ENCODE measurements around the gene ZNF768. TPM values are rescaled to one million over a fixed set of nuclear protein-coding genes. Genes with fewer than 3 reads are reported as not detected.

ZNF768 gene
- total RNA-seq, 1 experiment from 2014 or later, result 48.8 TPM

- TF ChIP-seq ZBTB33 (IDR thresholded peaks at IDR 0.05; ENCODE audit: extremely low read depth, insufficient replicate concordance, low read length), result no peak
- TF ChIP-seq ATF3 (IDR thresholded peaks at IDR 0.05), result no peak
- TF ChIP-seq EZH2 (IDR thresholded peaks at IDR 0.05), result no peak
- peak; percentile 59; the same call in 1 of the 2 replicates for TF ChIP-seq SP1 (IDR thresholded peaks at IDR 0.05; ENCODE audit: low read depth)
- no peak for TF ChIP-seq CBX3 (IDR thresholded peaks at IDR 0.05; ENCODE audit: low read depth)
- TF ChIP-seq POLR2AphosphoS5 (IDR thresholded peaks at IDR 0.05; ENCODE audit: low read depth, low read length), result peak; percentile 68
Measured at GRCh38 chr16:30526823-30527634, 663 bp upstream of the ZNF768 start (continued).

DNA sequence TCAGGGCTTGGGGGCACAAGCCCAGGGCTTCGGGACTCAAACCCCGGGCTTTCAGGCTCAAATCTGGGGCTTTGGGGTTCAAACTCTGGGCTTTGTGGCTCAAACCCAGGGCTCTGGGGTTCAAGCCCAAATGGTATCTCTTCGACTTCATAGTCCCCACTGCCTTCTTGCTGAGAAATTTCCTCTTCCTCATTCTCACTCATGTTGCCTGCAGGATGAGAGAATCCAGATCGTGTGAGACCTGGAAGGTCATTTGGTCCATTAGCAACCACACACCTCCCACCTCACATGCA lies 576 bp downstream of the ZNF768 start:
- Histone ChIP-seq H3K9me3 (ENCODE audit: control insufficient read depth in 1 of 2, insufficient read depth in 1 of 2, low read depth in 1 of 2, low read length in 2 of 2) (no peaks in the 10 kb centered on the region), H3K9ac (ENCODE audit: low read length) (peak overlapping the region; percentile 91), H3K4me1 (ENCODE audit: control insufficient read depth in 1 of 2, insufficient read depth in 2 of 2, low read length in 2 of 2) (peaks cover 7 to 28% of the 10 kb centered on the region in 2 experiments), H3K79me2 (ENCODE audit: insufficient read depth, low read length) (peaks cover 12% of the 10 kb centered on the region), H3K27me3 (ENCODE audit: insufficient read depth, low read length) (no peaks in the 10 kb centered on the region), H4K20me1 (ENCODE audit: insufficient read depth) (no peaks in the 10 kb centered on the region), H3K4me3 (replicated peaks in 1 of 2; ENCODE audit: low read depth in 1 of 2, low read length in 2 of 2) (peak overlapping the region; percentile 69 to 77), H3K36me3 (ENCODE audit: control insufficient read depth in 1 of 2, insufficient read depth in 2 of 2, low read length in 2 of 2) (no peaks in the 10 kb centered on the region; a peak in 1 of 4 replicates), H3K27ac (ENCODE audit: low read depth, low read length) (peak overlapping the region; percentile 74), H3K9me2 (ENCODE audit: insufficient read depth) (no peaks in the 10 kb centered on the region), H2AFZ (ENCODE audit: low read depth, low read length, poor library complexity, severe bottlenecking) (no peak overlapping the region), H3K4me2 (ENCODE audit: low read length) (peak overlapping the region; percentile 84)
- no peak for TF ChIP-seq CBX3 (IDR thresholded peaks at IDR 0.05; ENCODE audit: low read depth)
- TF ChIP-seq ZFX (IDR thresholded peaks at IDR 0.05), result no peak
- no peak for TF ChIP-seq EZH2phosphoT487 (IDR thresholded peaks at IDR 0.05; ENCODE audit: borderline replicate concordance)
- no peak for TF ChIP-seq ZBTB33 (IDR thresholded peaks at IDR 0.05; ENCODE audit: extremely low read depth, insufficient replicate concordance, low read length)
- TF ChIP-seq ATF3 (IDR thresholded peaks at IDR 0.05), result no peak
- POLR2A ChIA-PET, result interaction anchor here (1.3 kb wide), 1 partner anchor 96 kb away, joined by 3 read pairs; the partner anchor contains the start of gene DCTPP1
- ATAC-seq (no peak), DNase-seq (ENCODE audit: low read depth, low spot score) (no peak)
- intact Hi-C loops (cut with micrococcal nuclease), result loop anchor here (5.0 kb wide), 1 partner anchor 93 kb away; the partner anchor contains the start of gene DCTPP1
- no TSS peak for BruUV-seq (replicated peaks)
- RAD21 ChIA-PET (ENCODE audit: low non-redundant PET in 1 of 2, low total read pairs in 2 of 2, uncharacterized antibody in 2 of 2, unreplicated experiment in 2 of 2), result no interaction called here
- CTCF ChIA-PET, result interaction anchor here (1.1 to 1.3 kb wide), 2 partner anchors 10 to 96 kb away, joined by 3 to 4 read pairs; partner anchors contain the start of gene DCTPP1
